ENCODE results near the gene NME9.

Gene NME9

DNA sequence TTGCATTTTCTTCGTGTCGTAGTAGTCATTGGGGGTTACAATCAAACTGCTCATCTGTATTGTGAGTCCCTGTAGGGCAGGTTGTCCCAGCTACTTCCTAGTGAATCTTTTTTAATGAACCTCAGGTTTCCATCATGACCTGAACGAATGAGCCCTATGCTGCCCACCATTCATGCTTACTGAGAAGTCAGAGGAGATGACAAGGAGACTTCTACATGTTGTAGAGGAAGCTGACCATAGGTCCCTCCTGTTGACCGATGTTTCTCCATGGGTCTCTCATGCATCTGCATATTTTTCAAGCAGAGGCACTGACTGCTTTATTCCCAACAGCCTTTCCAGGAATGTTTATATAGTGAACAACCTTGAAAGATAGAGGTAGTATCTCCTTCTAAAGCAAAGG lies 5.0 kb upstream of the NME9 start:
- DNase-seq (ENCODE audit: low read depth in 2 of 2), result no peak

DNA sequence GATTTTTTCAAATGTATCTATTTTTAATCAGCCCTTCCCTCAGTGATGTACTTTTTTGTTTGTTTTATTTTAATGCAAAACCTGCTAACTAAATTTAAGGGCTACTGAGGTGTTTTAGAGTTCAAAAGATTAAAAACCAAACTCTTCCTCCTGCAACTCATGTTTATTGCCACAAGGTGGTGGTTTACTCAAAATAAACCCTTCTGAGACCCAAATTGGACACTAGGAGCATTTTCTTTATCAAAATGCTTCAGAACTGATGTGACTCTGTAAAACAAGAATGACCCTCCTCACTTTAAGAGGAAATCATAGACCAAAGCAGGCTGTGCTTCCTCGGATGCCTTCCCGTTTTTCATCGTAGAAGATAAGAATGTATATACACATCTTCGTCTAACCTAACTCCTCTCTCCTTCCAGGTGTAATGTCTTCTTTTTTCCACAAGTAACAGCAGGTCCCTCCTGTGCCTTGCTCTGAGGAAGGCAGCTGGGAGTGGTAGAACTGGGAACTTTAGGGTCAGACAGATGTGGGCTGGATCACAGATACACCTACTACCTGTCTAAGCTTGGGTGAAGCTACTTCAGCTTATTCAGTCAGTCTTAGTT lies 2.9 kb upstream of the NME9 start:
- DNase-seq (ENCODE audit: low read depth in 2 of 2), result no peak

DNA sequence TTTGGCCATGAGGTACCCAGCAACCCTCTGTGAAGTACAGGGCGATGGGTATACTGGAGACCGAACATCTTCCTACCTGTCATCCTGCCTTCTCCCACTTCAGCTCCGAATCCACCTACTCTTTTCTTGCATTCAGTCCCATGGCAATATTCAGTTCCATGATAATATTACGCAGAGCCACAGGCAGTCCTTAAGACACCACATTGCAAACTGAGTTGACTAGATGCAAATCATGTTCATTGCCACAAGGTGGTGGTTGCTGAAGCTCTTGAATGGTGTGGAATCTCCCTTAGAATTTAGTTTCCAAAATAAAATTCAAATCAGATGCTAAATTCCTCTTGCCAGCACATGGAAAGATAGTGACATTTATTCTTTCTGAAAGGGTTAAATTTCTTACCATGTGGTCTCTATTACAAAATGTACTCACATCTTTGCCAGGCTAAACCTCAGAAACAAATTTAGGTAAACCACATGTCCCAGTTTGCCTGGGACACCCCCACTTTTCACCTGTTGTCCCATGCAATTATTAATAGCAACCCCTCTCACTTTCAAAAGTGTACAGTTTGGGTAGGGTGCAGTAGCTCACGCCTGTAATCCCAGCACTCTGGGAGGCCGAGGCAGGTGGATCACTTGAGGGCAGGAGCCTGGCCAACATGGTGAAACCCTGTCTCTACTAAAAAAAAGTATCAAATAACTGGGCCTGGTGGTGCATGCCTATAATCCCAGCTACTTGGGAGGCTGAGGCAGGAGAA lies 1.7 kb upstream of the NME9 start:
- no peak for DNase-seq (ENCODE audit: low read depth in 2 of 2)

DNA sequence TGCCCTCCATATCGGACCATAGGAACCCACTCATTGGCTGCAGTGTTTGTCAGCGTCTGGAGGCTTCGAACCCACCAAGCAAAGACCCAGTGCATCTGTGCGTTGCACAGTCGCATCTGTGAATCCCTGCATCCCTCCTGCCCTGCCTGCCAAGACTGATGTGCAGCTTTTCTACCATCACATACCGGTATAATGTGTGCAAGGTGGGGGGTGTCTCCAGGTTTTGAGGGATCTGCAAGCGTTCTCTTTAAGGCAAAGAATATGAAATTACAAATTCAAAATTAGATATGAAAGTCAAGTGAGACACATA lies 288 bp upstream of the NME9 start:
- no peak for DNase-seq (ENCODE audit: low read depth in 2 of 2)

DNA sequence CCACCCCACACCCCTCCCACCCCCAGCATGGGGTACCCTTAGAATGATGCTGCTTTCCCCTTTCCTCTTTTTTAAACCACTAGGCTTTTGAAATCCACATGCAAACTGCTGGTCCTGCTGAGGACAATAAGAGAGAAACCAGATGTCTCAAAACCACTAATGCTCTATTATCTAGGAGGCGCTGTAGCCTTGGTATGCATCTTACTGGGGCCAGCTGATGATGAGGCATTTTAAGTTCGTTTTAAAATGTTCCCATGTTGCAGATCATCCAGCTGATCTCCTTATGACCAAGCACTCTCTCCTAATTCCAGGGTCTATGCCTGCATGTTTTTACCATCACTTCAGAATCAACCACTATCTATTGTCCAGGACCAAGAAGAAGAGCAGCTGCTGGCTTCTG lies 1.3 kb downstream of the NME9 start:
- DNase-seq (ENCODE audit: low read depth in 2 of 2), result no peak

DNA sequence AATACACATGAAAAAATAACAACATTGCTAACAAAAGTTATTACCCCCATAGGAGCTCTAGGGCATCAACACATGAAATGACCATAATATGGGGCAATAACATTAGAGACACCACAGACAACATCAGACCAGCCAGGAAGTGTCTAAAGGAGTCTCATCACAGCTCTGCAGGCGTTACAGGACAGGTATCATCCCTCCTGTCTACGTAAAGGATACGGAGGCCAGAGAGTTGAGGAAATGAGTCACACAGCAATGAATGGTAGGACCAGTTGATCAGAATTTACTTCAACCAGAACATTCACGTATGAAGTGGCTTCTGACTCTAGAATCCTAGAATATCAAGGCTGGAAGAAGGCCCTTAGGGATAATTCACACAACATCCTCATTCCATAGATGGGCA lies 1.8 kb downstream of the NME9 start:
- DNase-seq (ENCODE audit: low read depth in 2 of 2), result no peak

DNA sequence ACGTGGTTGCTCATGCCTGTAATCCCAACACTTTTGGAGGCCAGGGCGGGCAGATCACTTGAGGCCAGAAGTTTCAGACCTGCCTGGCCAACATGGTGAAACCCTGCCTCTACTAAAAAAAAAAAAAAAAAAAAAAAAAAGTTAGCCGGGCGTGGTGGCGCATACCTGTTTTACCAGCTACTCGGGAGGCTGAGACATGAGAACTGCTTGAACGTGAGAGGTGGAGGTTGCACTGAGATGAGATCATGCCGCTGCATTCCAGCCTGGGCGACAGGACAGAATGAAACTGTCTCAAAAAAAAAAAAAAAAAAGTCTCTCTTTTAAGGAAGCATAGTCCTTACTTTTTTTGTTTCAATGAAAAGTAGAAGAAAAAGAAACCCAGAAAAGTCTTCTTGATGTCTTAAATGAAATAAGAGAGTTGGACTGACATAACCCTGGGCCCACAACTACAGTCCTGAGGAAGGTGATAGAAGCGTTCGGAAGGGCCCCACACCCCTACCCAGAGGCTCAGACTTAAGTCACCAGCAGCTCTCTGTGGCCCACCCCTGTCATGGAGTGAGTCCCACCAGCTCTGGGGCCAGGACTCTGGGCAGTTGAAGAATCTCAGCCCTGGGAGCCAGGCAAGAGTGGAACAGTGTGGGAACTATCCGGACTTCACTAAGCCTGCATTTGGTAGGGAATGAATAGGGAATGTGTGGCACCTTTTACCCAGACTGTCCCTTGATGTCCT lies 2.6 kb downstream of the NME9 start:
- DNase-seq (ENCODE audit: low read depth in 2 of 2), result no peak

DNA sequence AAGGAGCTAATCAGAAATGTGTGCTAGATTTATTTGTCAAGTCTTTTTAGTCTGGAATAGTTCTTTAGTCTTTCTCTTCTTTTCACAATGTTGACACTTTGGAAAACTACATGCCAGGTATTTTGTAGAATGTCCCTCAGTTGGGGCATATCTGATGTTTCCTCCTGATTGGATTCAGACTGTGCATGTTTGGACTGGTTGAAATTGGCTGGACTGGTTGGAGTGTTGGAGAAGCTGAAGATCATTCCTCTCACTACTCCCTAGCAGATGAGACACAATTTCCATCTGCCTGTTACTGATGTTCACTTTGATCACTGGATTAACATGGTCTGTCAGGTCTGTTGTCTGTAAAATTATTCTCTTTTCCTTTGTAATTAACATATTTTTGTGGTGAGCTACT lies 3.7 kb downstream of the NME9 start:
- no peak for DNase-seq (ENCODE audit: low read depth in 2 of 2)

DNA sequence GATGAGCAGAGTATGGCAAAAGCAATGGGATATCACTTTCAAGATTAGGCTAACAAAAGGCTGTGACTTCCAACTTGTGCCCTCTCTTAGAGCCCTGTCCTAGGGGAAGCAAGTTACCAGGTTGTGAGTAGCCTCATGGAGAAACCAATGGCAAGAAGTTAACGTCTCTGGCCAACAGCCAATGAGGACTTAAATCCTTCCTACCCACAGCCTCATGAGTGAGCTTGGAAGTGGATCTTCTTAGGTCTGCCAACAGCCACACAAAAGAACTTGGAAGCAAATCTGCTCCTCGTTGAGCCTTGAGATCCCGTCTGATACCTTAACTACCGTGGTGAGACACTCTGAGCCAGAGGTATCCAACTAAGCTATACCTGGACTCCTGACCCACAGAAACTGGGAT lies 5.7 kb downstream of the NME9 start:
- no peak for DNase-seq (ENCODE audit: low read depth in 2 of 2)

DNA sequence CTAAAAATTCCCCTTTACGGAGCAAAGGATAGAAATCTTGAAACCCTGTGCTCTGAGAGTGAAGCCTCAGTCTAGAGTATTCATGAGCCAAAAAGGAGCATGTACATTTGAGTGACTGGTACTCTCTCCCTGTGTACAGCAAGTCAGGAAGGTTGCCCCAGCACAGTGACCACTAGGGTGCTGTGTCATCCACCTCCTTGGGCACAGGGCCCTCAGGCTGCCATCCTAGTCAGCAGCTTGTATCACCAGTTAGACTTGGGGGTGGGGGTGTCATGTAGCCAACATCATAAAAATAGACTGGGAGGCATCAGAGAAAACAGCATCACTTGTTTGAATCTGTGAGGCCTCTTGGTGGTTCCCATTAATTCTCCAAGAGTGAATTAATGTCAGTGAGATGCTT lies 12.0 kb downstream of the NME9 start:
- no peak for DNase-seq (ENCODE audit: low read depth in 2 of 2)

DNA sequence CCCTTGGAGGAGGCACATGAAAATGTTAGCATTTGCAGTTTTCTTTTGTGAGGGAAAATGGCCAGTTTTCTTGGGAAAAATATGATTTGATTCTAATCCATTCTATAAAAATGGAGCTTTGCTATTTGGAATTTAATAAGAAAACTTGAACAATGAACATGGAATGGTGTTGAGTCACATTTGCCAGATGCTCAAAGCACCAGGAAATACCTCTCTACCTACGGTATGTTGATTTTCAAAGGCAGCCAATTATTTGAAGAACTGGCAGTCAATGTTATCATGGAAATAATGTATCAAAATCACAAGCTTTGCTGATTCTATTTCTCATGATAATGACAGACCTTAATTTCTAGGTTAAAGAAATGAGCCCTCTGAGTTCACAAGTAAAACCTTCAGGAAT lies 14.9 kb downstream of the NME9 start:
- no peak for DNase-seq (ENCODE audit: low read depth in 2 of 2)

DNA sequence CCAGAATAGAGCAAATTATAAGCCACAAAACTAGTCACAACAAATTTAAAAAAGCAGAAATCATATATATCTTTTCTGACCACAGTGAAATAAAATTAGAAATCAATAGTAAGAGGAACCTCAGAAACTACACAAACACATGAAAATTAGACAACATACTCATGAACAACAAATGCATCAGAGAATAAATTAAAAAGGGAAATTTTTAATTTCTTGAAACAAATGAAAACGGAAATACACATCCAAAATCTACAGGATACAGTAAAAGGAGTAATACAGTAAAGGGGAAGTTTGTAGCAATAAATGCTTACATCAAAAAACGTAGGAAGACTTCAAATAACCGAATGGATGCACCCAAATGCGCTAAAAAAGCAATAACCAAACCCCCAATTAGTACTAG lies 19.2 kb downstream of the NME9 start:
- DNase-seq (ENCODE audit: low read depth in 2 of 2), result no peak

DNA sequence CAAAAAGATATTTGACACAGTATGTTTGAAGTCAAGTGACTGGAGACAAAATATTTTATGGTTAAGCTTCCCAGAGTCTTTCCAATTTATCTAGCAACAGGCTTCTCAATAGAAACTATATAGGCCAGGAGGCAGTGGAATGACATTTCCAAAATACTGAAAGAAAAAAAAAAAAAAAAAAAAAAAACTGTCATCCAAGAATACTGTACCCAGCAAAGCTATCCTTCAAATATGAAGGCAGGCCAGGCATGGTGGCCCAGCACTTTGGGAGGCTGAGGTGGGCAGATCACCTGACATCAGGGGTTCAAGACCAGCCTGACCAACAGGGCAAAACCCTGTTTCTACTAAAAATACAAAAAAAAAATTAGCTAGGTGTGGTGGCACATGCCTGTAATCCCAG lies 20.9 kb downstream of the NME9 start:
- DNase-seq (ENCODE audit: low read depth in 2 of 2), result no peak

DNA sequence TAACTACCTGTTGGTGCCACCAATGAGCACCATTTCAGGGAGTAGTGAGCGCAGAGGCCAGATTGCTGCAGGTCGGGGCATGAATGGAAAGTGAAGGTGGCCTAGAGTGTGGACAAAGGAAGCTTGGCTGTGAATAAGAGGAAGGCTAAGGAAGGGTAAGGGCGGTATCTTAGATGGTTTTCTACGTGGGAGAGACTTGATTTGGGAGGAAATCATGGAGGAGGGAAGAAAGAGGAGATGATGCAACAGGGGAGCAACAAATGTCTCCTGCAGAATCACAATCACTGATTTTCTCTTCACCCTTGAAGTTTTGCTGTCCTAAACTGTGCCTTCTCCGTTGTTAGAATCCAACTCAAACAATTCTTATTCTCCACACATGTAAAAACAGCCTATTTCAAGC lies 21.8 kb downstream of the NME9 start:
- DNase-seq (ENCODE audit: low read depth in 2 of 2), result no peak

DNA sequence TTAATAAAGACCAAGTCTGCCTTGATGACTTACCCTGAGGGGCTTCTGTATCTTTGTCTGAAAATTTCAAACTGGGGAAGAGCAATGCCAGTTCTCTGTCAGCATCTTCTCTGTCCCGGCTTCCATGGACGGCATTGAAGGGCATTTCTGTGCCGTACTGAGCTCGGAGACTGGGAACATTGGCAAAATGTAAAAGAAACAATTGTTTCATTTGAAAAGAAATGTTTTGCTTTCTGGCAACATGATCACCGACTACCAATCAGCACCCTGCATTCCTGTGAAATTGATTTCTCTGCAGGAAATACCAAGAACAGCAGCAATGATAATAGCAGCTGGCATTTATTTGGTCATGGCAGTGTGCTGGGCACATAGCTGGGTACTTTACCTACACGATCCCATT lies 26.2 kb downstream of the NME9 start:
- DNase-seq (ENCODE audit: low read depth in 2 of 2), result no peak

DNA sequence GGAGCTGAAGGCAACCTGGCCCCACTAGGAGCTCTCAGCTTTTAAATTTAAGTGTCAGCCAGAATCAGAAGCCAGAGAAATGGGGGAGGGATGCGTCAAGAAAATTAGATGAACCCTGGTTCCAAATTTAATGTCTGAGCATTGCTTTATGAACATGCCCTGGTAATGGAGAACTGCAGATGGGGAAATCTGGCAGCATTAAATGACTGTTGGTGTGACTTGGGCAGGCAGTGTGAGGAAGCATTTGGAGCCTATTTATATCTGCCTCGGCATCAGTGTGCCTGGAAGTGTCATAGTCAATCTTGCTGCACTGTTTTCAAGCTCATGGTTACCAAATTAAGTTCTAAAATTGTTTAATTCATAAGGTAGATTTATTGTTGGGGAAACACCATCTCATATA lies 29.0 kb downstream of the NME9 start:
- DNase-seq (ENCODE audit: low read depth in 2 of 2), result no peak

DNA sequence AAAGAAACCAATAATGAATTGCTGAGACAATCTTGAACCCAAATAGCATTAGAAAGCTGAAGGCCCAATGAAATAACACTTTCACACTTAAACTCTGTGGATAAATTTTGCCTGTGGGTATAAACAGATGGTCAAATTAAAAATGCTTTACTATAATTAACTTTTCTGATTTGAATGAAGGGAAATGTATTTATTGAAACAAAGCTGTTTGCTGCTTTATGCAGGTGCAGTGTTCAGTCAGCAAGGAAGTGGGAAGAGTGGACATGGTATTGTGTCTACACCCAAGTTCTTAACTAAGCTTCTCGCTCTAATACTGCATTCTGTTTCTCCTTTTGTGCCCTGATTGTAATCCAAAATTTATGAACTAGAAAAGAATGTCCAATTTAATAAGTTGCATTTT lies 31.8 kb downstream of the NME9 start:
- DNase-seq (ENCODE audit: low read depth in 2 of 2), result no peak

DNA sequence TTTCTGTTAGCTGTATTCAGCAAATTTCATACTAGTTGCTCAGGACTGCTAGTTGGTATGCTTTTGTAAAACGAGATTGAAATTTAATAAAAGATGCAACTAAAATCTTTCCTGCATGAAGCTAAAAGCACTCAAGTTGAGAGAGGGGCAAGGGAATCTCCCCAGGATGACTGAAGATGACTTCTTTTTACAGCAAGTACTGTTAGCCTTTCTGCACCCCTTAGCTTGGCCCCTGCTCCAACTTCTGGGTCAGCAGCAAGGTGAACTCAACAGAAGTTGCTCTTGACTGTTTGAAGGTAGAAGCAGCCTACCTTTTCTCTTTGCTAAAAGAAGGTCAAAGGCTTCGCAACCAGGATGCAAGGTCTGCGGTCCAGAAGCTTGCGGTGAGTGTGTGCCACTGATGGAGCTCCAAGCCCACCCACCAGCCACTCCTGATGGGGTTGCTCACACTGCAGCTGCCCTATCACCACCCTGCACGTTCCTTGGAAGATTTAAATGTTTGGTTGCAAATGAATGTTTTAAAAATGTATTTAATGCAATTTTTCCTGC lies 32.5 kb downstream of the NME9 start:
- no peak for DNase-seq (ENCODE audit: low read depth in 2 of 2)

DNA sequence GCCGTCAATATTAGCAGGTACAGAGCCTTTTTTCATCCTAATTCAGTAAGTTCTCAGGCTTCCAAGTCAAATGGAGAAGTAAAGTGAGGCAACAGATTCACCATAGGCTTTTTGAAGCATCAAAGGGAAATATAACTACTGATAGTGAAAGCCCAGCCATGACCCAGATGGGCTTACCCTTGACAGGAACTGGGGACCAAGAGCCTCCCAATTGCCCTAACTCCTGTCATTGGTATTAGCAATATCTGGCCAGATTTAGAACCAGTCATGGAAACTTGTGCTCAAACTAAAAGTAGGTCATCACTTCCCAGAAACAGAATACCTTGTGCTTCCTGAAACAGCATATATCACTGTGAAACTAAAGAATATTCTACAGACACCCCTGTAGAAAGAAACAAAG lies 33.0 kb downstream of the NME9 start:
- no peak for DNase-seq (ENCODE audit: low read depth in 2 of 2)

DNA sequence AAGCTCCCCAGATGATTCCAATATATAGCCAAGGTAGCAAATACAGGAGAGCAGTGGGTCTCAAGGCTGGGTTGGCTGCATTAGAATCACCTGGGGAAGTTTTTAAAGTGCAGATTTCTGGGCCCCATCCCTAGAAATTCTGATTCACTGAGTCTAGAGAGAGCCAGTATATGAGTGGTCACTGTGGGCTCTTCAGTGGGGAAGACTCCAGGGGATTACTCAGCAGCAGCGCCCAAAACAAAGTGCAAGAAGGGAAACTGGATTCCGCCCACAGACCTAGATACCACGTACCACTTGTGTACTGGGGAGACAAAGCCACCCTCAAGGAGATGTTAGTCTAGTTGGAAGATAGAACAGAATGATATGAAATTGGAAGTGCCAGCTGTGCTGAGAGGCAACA lies 40.0 kb downstream of the NME9 start:
- DNase-seq (ENCODE audit: low read depth in 2 of 2), result no peak

DNA sequence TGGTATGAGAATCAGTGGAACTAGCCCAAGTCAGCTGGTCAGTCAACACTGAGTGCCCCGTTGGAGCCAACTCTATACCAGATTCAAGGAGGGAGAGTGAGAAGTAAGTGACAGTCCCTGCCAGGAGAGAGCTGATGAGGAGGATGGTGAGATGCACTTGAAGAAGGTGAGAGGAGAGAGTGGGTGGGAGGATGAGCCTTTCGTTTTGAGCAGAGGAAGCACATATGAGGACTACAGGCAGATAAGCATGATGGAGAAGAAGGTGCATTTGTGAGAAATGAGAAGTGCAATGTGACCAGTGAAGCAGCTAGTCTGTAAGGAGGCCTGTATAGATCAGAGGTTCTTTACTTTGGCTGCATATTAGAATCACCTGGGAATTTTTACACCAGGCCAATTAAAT lies 40.4 kb downstream of the NME9 start:
- no peak for DNase-seq (ENCODE audit: low read depth in 2 of 2)

DNA sequence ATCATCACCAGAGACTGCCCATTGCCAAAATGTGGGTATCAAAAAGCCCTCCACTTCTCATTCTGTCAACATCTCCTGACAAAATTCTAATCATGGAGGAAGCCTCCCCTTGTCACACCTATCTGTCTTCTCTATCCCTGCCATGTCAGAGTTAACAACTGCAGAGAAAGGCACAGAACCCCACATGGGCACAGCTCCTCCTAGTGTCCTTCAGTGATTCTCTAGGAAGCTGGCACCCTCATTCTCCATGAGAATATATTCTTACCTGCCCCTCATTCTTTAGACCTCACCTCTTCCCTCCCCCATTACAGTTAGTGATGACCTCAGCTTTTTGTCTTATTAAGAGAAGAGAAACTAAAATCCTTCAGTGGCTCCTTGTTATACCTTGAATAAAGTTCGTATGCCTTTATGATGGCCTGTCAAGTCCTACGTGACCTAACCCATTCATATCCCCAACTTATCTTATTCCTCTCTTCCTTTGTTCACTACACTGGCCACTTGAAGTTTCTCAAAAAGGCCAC lies 44.6 kb downstream of the NME9 start:
- DNase-seq (ENCODE audit: low read depth in 2 of 2), result no peak

DNA sequence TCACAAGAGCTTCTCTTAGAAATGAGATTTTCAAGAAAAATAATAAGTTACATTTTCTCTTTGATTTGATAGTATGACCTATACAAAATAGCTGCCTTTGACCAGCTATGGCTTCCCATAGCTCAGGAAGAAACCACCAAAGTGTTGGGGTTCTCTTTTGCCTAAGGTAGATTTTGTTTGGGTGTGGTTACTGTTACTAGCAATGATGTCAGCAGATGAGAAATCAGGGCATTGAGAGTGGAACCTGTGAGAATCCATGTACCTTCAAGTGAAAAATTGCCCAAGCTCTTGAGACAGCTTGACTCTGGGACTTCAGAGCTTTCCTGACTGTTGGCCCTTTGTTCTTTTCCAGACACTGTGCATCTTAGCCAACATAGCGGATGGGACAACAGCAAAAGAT lies 45.6 kb downstream of the NME9 start:
- DNase-seq (ENCODE audit: low read depth in 2 of 2), result no peak
